HG02678 (cell line): Measurements from ENCODE around the gene CDK14.
A peak's percentile ranks its signal among the peaks of the same experiment; 100 is the strongest.
"Not testable (repeated sequence)": the region's sequence is repeated elsewhere in the genome, so short reads cannot be mapped to it uniquely, and the experiment has no call there.

Experiments used
- ATAC-seq: cut with Tn5 transposase; IDR thresholded peaks from one replicate; pipeline ENCODE4 v1.9.1; 2021; ENCODE audit warnings: mild to moderate bottlenecking, moderate library complexity; ENCODE audit not compliant: unreplicated experiment

Gene CDK14

DNA sequence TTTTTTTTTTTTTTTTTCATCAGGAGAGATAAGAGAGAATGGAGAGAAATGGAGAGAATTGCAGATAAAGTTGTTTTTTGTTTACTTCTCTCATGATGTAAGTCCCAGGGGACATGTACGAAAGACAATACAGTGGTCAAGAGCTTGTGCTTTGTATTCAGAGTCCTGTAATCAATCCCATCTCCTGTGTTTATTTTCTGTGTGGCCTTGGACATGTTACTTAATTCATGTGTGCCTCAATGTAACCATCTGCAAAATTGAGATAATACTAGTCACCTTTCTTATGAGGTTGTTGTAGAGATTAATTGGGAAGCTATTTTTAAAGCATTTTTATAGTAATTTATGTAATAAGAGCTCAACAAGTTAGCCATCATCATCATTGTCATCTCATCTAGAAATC lies 117.5 kb downstream of the CDK14 start:
- ATAC-seq, result no peak

DNA sequence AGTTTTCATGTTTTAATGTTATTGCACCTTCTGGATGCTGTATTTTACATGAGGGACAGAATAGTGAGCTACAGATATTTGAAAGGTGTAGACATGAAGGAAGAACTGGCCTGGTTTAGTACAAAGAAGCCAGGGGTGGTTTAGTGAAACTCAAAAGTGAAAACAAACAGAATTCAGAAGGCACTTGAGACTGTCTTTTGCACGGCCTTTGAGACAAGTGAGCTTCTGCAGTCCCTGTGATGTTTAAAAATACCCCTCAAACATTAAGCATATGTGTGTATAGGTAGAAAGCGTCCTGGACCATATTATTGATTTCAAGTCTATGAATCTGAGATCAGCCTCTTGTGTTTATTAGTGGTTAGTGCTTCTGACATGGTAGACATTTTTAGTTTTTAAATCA lies 118.9 kb downstream of the CDK14 start:
- peak; percentile 71 for ATAC-seq

DNA sequence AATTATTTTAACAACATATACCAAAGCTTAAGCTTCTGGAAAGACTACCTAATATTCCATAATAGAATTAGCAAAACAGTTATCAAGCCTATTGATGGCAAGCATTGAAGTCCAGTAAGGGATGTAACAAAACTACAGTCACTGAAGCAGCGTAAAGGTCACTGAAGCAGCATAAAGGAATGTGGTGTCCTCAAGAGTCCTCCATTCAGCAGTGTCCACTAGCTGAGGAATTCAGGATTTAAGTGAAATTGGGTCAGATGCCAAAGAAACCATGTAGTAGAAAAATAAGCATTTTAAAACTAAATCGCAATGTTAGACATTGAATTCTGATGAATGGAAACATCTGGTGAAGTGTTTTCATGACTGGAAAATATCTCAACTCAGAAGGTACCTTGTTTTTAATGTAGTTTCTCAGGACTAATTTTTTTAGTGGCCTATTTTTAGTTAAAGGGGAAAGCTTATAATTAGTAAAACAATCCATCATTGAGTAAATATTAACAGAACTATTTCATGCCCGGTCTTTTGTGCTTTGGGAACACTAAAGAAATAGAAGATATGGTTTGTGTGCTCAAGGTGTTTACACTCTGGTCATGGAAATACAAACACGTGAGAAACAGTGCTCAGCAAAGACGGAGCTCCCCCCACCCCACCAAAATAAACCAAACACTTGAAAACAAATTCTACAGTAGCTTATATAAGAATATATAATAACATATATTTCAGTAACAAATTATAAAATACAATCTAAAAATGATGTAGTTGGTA lies 121.4 kb downstream of the CDK14 start:
- no peak for ATAC-seq

DNA sequence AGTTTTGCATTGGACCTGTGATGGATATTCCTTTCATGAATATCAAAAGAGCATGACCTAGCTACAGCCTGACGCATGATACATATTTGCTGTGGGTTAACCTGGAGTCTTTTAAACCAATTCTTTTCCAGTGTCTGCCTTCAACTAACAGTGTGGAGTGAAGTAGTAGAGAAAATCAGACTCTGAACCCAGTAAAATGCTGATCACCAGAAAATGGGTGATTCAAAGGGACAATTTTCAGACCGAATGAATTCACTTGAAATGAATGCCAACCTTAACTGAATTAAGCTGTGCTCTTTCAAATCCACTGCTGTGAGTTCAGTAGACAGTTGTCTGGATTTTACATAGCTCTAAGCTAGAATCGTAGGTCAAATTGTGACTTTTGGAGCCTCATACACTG lies 123.0 kb downstream of the CDK14 start:
- ATAC-seq, result no peak

DNA sequence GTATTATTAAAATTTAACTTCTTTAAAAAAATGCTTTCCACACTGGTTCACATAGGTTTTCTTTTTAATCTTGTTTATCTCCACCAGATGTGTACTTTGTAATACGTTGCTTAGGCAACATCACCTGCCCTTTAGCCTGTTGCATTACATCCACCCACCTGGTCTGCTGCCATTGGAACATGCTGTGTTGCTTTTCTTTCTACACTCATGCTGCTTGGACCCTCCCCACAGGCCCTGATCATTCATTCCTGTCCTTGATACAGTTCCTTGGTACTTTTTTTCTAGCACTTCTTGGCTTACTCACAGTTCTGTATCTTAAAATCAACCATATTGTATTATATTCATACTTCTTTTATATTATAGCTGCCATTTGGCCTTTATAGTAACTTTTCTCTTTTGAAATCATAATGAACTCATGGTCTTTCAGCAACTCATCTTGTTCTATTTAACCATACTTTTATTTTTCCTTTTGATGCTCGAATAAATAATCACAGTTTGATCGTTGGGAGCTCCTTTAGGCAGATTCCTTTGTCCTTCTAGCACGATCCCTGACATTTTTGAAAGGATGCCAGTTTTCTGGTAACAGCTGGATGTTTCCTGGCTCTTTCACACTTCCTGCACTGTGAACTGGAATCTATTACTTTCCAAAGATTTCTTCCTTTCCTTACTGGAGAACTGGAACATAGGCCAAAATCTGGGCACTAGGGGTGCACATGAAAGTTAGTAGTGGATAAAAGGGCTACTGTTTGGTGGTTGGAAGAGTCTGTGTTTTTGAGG lies 125.1 kb downstream of the CDK14 start:
- ATAC-seq, result peak; percentile 46

DNA sequence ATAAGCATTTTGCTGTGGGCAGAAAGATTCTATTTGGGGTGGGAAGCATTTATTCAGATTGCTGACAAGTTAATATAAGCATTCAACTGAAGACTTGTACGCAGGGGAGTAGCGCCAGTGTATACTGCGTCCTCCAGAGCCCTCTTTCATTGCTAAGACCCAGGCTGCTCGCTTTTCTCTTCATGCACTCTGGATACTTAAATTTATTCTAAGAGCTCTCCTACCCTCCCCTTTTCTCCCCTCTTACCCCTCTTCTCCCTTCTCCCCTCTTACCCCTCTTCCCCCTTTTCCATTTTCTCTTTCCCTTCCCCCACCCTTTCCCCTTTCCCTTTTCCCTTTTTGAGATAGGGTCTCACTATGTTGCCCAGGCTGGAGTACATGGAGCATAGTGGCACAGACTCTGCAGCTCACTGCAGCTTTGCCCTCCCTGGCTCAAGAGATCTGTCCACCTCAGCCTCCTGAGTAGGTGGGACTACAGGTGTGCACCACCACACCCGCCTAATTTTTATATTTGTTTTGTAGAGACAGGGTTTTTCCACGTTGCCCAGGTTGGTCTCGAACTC lies 125.8 kb downstream of the CDK14 start:
- ATAC-seq, result no peak

DNA sequence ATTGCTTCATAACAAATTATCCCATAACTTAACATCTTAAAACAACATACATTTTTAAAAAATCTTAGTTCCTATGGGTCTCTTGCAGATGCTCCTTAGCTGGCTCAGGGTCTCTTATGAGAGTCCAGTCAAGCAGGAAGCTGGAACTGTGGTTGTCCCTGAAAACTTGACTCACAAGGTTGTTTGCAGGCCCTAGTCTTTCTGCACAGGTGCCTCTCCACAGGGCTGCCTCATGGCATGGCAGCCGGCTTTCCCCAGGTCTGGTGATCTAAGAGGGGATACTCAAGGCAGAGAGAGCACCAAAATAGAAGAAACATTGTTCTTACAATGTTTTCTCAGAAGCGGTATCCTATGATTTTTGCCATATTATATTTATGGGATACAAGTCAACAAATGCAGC lies 127.1 kb downstream of the CDK14 start:
- no peak for ATAC-seq

DNA sequence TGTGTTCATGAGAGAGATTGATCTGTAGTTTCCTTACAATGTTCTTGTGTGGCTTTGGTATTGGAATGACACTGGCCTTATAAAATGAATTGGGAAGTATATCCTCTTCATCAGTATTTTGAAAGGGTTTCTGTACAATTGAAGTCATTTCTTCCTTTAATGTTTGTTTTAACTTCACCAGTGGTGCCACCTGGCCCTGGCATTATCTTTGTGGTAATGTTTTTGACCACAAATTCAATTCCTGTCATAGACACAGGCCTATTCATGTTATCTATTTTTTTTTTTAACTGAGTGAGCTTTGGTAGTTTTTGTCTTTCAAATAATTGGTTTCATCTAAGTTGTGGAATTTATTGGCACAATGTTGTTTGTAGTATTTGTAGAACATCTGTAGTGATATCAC lies 127.7 kb downstream of the CDK14 start:
- no peak for ATAC-seq

DNA sequence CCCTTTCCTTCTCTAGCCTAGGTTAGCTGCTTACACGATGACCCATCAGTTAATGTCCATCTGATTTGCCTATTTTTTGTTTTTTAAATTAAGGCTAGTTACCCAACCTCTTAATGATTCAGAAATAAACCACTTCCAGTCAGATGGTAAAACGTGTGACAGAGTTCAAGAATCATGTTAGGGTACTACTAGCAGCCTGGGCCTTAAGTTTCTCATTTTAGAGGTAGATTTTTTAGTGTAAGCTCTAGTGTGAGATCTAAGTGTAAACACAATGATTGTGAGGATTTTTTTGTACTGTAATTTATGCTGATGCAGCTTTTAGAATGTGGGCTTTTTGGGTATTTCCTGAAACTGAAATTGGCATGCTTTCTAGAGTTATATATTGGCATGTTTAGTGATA lies 130.0 kb downstream of the CDK14 start:
- ATAC-seq, result no peak

DNA sequence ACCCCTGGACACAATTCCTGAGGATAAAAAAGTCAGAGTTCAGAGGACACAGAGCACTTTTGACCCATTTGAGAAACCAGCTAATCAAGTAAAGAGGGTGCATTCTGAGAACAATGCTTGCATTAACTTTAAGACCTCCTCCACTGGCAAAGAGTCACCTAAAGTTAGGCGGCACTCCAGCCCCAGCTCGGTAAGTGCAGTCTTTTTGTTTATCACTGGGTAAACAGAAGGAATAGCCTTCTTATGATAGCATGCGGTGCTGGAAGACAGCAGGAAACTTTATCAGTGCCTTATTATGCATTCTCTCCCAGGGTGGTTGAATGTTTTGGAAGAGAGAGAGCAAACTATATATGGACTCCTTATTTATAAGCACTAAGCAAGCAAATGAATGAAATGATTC lies 130.5 kb downstream of the CDK14 start:
- ATAC-seq, result no peak

DNA sequence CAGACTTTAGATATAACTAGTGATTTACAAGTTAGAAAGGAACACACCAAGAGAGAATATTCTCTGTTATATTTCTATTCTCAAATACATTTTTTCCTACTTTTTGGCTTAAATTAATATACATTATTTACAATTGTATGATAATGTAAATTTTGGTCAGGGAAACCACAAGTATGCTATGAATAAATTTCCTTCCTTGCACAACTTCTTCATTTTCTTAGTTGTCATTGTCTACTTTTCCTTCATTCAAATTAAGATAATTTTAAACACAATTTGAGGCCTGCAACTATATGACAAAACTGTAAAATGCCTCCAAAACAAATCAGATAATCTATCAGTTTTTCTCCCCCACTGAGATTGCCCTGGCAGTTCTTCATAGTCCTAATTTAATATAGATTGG lies 131.3 kb downstream of the CDK14 start:
- ATAC-seq, result no peak

DNA sequence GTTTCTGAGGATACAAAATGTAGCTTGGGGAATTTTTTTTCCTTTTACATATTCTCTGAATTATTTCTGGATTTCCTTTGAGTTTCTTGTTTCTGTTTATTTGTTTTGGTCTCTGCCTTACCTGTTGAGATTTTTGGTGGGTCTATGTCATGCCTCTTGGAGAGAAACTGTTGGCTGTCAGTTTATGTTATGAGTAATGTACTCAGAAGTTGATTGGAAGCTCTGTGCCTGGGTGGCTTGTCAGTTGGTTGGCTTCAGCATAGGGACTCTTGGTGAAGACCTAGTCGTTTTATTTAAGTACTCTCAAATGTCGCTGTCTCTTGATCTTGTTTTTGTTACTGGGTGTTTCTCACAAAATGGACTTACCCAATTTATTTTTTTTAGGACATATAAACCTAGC lies 132.4 kb downstream of the CDK14 start:
- no peak for ATAC-seq

DNA sequence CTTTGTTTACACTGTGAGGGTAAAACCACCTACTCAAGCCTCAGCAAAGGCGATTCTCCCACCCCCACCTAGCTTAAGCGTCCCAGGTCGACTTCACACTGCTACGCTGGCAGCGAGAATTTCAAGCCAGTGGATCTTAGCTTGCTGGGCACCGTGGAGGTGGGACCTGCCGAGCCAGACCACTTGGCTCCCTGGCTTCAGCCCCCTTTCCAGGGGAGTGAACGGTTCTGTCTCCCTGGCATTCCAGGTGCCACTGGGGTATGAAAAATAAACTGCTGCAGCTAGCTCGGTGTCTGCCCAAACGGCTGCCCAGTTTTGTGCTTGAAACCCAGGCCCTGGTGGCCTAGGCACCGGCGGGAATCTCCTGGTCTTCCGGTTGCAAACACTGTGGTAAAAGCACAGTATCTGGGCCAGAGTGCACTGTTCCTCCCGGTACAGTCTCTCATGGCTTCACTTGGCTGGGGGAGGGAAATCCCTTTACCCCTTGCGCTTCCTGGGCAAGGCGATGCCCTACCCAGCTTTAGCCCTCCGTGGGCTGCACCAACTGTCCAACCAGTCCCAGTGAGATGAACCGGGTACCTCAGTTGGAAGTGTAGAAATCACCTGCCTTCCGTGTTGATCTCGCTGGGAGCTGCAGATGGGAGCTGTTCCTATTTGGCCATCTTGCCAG lies 139.6 kb downstream of the CDK14 start:
- ATAC-seq, result not testable (repeated sequence)

DNA sequence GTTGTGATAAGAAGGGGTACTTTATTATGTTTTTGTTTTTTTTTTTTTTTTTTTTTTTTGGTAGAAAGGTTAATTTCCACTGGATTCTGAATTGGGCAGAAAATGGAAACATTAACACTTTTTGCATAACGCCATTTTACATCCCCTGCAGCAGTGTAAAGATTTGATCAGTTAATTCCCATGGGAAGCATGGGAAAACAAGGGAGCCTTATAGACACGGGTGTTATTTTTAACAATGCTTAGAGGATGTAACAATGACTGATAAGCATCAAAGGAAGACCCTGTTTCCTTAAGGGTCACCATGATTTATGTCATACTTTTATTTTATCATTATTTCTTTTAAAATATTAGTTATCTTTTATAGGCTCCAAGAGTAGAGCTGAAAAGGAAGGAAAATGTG lies 140.2 kb downstream of the CDK14 start:
- ATAC-seq, result no peak

DNA sequence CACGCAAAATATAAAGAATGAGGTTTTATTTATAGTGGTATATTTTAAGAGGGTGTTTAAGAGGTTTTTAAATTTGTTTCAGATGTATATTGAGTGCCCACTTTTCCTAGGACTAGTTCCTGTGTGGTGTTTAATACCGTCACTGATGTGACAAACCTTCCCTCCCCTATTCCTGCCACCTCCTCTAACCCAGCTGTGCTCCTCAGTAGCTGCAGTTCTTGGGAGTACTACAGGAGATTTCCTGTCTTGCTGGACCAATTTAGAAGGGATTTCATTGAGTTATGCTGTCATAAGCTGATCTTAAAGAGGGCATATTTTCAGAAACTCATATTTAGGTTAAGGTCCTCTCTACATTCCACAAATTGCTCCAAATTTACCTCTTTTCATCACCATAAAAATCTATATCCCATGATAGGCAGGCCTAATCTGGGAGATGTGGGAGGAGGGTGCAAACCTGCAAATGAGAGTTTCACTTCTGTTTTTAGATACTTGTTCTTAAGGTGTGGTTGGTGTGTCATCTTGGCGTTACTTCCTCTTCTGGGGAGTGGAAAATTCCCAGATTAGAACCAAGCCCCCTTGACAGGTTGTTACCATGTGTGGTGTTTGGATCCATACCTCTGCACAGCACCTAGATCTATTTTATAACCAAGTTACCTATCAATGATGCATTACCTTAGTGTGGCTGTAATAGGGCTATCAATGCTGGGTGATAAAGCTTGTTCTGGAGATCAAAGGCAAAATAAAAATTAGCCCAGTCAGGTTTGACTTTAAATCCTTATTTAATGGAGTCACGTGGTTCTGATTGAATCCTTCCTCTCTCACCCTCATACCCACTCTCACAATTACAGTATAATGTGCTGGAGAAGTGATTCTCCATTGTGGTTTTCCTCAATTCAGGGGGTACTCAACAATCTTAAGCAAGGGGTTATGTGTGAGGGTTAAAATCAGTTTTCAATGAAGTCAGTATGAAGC lies 141.1 kb downstream of the CDK14 start:
- ATAC-seq, result peak; percentile 91

DNA sequence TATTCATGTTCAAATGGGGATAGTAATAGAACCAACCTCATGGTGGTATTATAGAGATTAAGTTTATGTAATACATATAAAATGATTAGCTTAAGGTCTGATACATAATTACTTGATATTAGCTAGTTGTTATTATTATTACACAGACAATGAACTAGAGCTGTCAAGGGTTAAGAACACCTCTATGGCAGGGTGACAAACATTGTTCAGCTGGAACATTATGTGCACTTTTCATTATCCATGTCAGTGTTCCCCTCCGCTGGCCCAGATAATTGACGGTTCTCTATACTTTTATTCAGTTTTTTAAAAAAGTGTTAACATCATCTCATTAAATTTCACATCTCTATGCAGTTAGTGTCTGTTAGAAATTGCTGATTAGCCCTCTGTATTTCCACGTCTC lies 142.1 kb downstream of the CDK14 start:
- no peak for ATAC-seq

DNA sequence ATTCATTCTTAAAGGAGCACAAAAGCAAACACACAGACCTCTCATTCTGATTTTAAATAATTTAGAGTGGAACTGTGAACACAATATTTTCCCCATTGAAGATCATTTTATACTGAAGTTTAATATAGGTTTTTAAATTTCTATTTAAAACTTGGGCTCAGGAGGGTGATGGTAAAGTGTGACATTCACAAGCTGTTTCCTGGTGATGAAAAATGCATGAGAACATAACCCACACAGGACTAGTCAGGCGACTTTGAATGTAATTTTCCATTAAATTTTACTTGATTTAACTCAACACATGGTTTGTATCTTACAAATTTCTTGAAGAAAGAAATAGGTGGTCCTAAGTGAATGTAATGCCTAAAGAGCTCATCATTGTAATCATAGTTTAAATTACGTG lies 143.6 kb downstream of the CDK14 start:
- no peak for ATAC-seq

DNA sequence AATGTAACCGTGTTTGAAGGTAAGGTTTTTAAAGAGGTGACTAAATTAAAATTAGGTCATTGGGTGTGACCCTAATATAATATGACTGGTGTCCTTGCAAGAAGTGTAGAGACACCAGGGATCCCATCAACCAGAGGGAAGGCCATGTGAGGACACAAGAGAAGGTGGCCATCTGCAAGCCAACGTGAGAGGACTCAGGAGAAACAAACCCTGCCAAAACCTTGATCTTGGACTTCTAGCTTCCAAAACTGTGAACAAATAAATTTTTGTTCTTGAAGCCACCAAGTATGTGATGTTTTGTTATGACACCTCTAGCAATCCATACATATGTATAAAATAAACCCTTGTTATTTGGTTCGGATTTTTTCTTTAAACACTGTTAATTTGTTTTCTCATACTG lies 144.3 kb downstream of the CDK14 start:
- ATAC-seq, result no peak

DNA sequence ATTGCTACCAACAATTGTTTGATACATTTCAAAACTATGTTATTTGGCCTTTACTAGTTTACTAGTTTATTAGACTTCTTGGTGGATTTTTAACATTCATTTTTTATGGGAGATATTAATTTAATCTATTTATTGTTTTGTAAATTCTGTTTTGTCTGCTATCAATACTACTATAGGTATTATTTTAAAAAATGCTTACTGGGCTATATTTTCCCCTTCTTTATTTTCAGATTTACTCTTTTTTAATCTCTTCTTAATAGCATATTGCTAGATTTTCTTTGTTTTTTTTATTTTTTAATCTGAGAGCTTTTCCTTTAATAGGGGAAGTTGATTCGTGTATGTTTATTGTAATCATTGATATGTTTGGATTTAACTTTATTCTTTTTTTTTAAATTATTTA lies 147.5 kb downstream of the CDK14 start:
- ATAC-seq, result no peak

DNA sequence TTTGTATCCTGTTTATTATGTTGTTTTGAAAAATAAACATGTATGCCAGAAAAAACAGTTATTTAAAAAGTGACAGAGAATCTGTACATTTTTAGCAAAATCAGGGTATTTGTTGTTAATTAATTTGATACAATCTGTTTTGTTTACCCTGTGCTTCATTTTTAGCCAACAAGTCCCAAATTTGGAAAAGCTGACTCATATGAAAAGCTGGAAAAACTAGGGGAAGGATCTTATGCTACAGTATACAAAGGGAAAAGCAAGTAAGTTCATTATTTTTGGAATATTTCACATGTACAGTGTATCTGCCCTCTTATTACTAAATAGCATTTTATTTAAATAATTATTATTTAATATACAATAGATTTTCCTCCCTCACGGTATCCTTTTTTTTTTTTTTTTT lies 151.4 kb downstream of the CDK14 start:
- no peak for ATAC-seq

DNA sequence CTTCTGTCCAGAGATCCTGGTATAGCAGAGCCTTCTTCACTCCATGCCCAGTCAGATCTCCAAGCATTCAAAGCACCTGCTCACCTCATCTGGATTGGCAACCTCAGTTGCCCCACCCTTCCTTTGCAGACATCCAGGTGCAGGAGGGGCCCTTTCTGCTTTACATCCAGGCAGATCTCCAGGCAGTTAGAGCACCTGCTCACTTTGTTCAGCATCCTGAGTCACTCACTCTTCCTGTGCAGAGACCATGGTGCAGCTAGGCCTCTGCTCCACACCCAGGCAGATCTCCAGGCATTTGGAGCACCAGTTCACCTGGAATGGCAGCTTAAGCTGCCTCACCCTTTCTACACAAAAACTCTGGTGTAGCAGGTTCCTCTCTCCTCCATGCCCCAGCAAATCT lies 153.1 kb downstream of the CDK14 start:
- ATAC-seq, result no peak
